HG03066 (cell line): ENCODE data around the gene FOXO4.

ENCODE experiments used
- ATAC-seq: cut with Tn5 transposase; IDR thresholded peaks from one replicate; pipeline ENCODE4 v1.9.1; 2021; ENCODE audit warnings: low read depth; ENCODE audit not compliant: unreplicated experiment

FOXO4 gene

GRCh38 chrX:71098951-71099506 lies 3.4 kb downstream of the FOXO4 start:
- ATAC-seq: no peak

GRCh38 chrX:71099736-71100135 lies 4.1 kb downstream of the FOXO4 start:
- ATAC-seq: no peak

GRCh38 chrX:71100581-71101505 lies 5.2 kb downstream of the FOXO4 start:
- ATAC-seq: no peak

GRCh38 chrX:71102292-71102691 lies 6.6 kb downstream of the FOXO4 start:
- no peak for ATAC-seq

GRCh38 chrX:71103110-71103983 lies 7.7 kb downstream of the FOXO4 start:
- ATAC-seq: no peak

- no peak for ATAC-seq
Measured at GRCh38 chrX:71105628-71106027, 10.0 kb downstream of the FOXO4 start.

GRCh38 chrX:71106427-71106826 lies 10.8 kb downstream of the FOXO4 start, which contains the start of gene CXorf65:
Gene CXorf65, minus strand, starts transcription at chrX:71106740. Its CDS starts 184 bp downstream, at chrX:71106556.
- no peak for ATAC-seq

GRCh38 chrX:71107245-71107644 lies 11.6 kb downstream of the FOXO4 start:
- no peak for ATAC-seq

GRCh38 chrX:71107762-71108360 lies 12.2 kb downstream of the FOXO4 start:
- no peak for ATAC-seq

- ATAC-seq: no peak
Measured at GRCh38 chrX:71109051-71109450, 13.4 kb downstream of the FOXO4 start.

- peak; percentile 88 for ATAC-seq
Measured at GRCh38 chrX:71111141-71111843, 15.6 kb downstream of the FOXO4 start, which contains the start of gene IL2RG. Gene IL2RG, minus strand, starts transcription at chrX:71111577. Its CDS starts 38 bp downstream, at chrX:71111539.

- no peak for ATAC-seq
Measured at GRCh38 chrX:71111921-71112431, 16.3 kb downstream of the FOXO4 start.

- ATAC-seq: no peak
Measured at GRCh38 chrX:71117358-71117757, 21.7 kb downstream of the FOXO4 start.

- peak; percentile 92 for ATAC-seq
Measured at GRCh38 chrX:71118032-71118984, 22.7 kb downstream of the FOXO4 start, which contains the start of gene MED12. Gene MED12, plus strand, starts transcription at chrX:71118596. Its CDS starts 159 bp downstream, at chrX:71118755.

- no peak for ATAC-seq
Measured at GRCh38 chrX:71118985-71119535, 23.4 kb downstream of the FOXO4 start.

- ATAC-seq: no peak
Measured at GRCh38 chrX:71128166-71128833, 32.6 kb downstream of the FOXO4 start.

GRCh38 chrX:71128915-71129765 lies 33.5 kb downstream of the FOXO4 start:
- no peak for ATAC-seq
